H1 (cell line): ENCODE results near the gene LDLRAP1. TPM values are rescaled to one million over a fixed set of nuclear protein-coding genes. Genes with fewer than 3 reads are reported as not detected.
"Not testable (repeated sequence)": the region's sequence is repeated elsewhere in the genome, so short reads cannot be mapped to it uniquely, and the experiment has no call there.

Source experiments
- CTCF ChIA-PET: fragments of 300-600 bp; sonication (Branson Sonifier 250); formaldehyde crosslinking; loops from one replicate; lab custom pipeline; 2021; ENCODE audit not compliant: partially characterized antibody; lab: Charles Lee
- POLR2A ChIA-PET: fragments of 300-600 bp; sonication (Branson Sonifier 250); formaldehyde crosslinking; loops from one replicate; lab custom pipeline; 2021; ENCODE audit warnings: inconsistent platforms; ENCODE audit not compliant: partially characterized antibody; lab: Charles Lee
- DNase-seq, 2 experiments: peaks; one replicate each; pipeline versions ENCODE4 v3.0.0 to v3.0.0-alpha.2; 2010 to 2022; ENCODE audit warnings: low spot score in 2 of 2, low read depth in 1 of 2, mixed read lengths in 1 of 2
- FAIRE-seq: peaks from 2 replicates; lab custom pipeline; 2011; peaks lifted over from hg19 to GRCh38; lab: Jason Lieb, UNC
- H2AFZ ChIP-seq: 2 replicates; pipeline ENCODE4 v1.8.1; 2012; ENCODE audit warnings: low read length, inconsistent platforms
- H2AK5ac ChIP-seq: 2 replicates; pipeline ENCODE4 v1.6.1; 2013; ENCODE audit warnings: low read depth, low read length
- H2BK120ac ChIP-seq: replicated peaks from 2 replicates; pipeline ENCODE3; 2013; ENCODE audit warnings: low read depth, low read length, inconsistent platforms
- H2BK12ac ChIP-seq: 2 replicates; pipeline ENCODE4 v1.6.1; 2013; ENCODE audit warnings: low read depth, low read length
- H2BK15ac ChIP-seq: 2 replicates; pipeline ENCODE4 v1.6.1; 2013; ENCODE audit warnings: low read length
- H2BK20ac ChIP-seq: 2 replicates; pipeline ENCODE4 v1.6.1; 2013; ENCODE audit warnings: low read length
- H2BK5ac ChIP-seq: 2 replicates; pipeline ENCODE4 v1.6.1; 2013; ENCODE audit warnings: low read depth, low read length
- H3K14ac ChIP-seq: 2 replicates; pipeline ENCODE4 v1.6.1; 2013; ENCODE audit warnings: inconsistent platforms; ENCODE audit not compliant: insufficient read length
- H3K18ac ChIP-seq: 2 replicates; pipeline ENCODE4 v1.6.1; 2013; ENCODE audit warnings: low read length; ENCODE audit errors: extremely low read depth
- H3K23ac ChIP-seq: 2 replicates; pipeline ENCODE4 v1.6.1; 2013; ENCODE audit warnings: inconsistent platforms; ENCODE audit not compliant: insufficient read length
- H3K23me2 ChIP-seq: 2 replicates; pipeline ENCODE4 v1.6.1; 2013; ENCODE audit warnings: low read depth, low read length
- H3K27ac ChIP-seq: 2 replicates; pipeline ENCODE4 v1.6.1; 2011; ENCODE audit warnings: low read depth, low read length, inconsistent platforms
- H3K27me3 ChIP-seq, 4 experiments: replicated peaks in 1 of 4; 1 replicate in 1 of 4; 2 replicates in 3 of 4; pipeline versions ENCODE4 v1.6.1 to v1.8.1; 2011 to 2013; ENCODE audit warnings: low read length in 3 of 4, mild to moderate bottlenecking in 3 of 4, inconsistent platforms in 2 of 4, mixed read lengths in 2 of 4, moderate library complexity in 1 of 4; ENCODE audit not compliant: control insufficient read depth in 3 of 4, insufficient read depth in 3 of 4; ENCODE audit errors: extremely low read depth in 1 of 4
- H3K36me3 ChIP-seq, 4 experiments: 2 replicates each; pipeline versions ENCODE4 v1.6.1 to v1.8.1; 2011 to 2013; ENCODE audit warnings: mild to moderate bottlenecking in 4 of 4, low read length in 3 of 4, moderate library complexity in 2 of 4, control low read depth in 1 of 4, inconsistent platforms in 1 of 4; ENCODE audit not compliant: insufficient read depth in 4 of 4, control insufficient read depth in 2 of 4
- H3K4ac ChIP-seq: replicated peaks from 2 replicates; pipeline ENCODE3; 2013; ENCODE audit warnings: low read length, low read depth, mixed read lengths, inconsistent platforms; ENCODE audit not compliant: insufficient read length
- H3K4me1 ChIP-seq, 4 experiments: replicated peaks in 1 of 4; 1 replicate in 1 of 4; 2 replicates in 3 of 4; pipeline versions ENCODE4 v1.6.1 to v1.8.1; 2011 to 2013; ENCODE audit warnings: low read length in 3 of 4, inconsistent platforms in 2 of 4, mixed read lengths in 1 of 4; ENCODE audit not compliant: insufficient read depth in 4 of 4, control insufficient read depth in 3 of 4
- H3K4me2 ChIP-seq, 2 experiments: 2 replicates each; pipeline versions ENCODE4 v1.6.1 to v1.8.1; 2011 to 2013; ENCODE audit warnings: low read depth in 2 of 2, low read length in 2 of 2, control low read depth in 1 of 2, inconsistent platforms in 1 of 2, mild to moderate bottlenecking in 1 of 2; ENCODE audit not compliant: insufficient read depth in 1 of 2
- H3K4me3 ChIP-seq, 4 experiments: fragments of 200-600, 300-600 bp in 1 of 4; sonication (generic), shearing (Covaris generic), sonication (Bioruptor Twin) in 1 of 4; 2 replicates each; pipeline versions ENCODE4 v1.5.1 to v1.8.1; 2011 to 2016; ENCODE audit warnings: low read length in 4 of 4, low read depth in 3 of 4, control low read depth in 2 of 4, inconsistent platforms in 2 of 4, mild to moderate bottlenecking in 2 of 4, mixed read lengths in 1 of 4, moderate library complexity in 1 of 4; ENCODE audit not compliant: insufficient read depth in 2 of 4; ENCODE audit errors: extremely low read depth in 1 of 4
- H3K56ac ChIP-seq: replicated peaks from 2 replicates; pipeline ENCODE3; 2013; ENCODE audit warnings: low read depth, mild to moderate bottlenecking, mixed read lengths, low read length, inconsistent platforms; ENCODE audit not compliant: insufficient read length
- H3K79me1 ChIP-seq: 2 replicates; pipeline ENCODE4 v1.6.1; 2013; ENCODE audit warnings: low read depth, low read length, control low read depth
- H3K79me2 ChIP-seq, 2 experiments: 2 replicates each; pipeline versions ENCODE4 v1.6.1 to v1.8.1; 2012 to 2013; ENCODE audit warnings: low read length in 2 of 2, mild to moderate bottlenecking in 2 of 2, inconsistent platforms in 1 of 2; ENCODE audit not compliant: insufficient read depth in 2 of 2, control insufficient read depth in 1 of 2
- H3K9ac ChIP-seq, 4 experiments: replicated peaks in 1 of 4; 1 replicate in 1 of 4; 2 replicates in 3 of 4; pipeline versions ENCODE4 v1.6.1 to v1.8.1; 2011 to 2013; ENCODE audit warnings: low read depth in 3 of 4, low read length in 3 of 4, control low read depth in 2 of 4, mild to moderate bottlenecking in 2 of 4, moderate library complexity in 2 of 4, inconsistent platforms in 1 of 4; ENCODE audit errors: extremely low read depth in 1 of 4
- H3K9me3 ChIP-seq, 2 experiments: 2 replicates each; pipeline versions ENCODE4 v1.6.1 to v1.8.1; 2012 to 2013; ENCODE audit warnings: mild to moderate bottlenecking in 2 of 2, moderate library complexity in 2 of 2, control low read depth in 1 of 2, inconsistent platforms in 1 of 2, low read depth in 1 of 2, low read length in 1 of 2, mixed read lengths in 1 of 2; ENCODE audit not compliant: insufficient read depth in 2 of 2
- H4K20me1 ChIP-seq, 2 experiments: replicated peaks in 1 of 2; 2 replicates each; pipeline versions ENCODE3 to v1.8.1; 2011 to 2013; ENCODE audit warnings: inconsistent platforms in 2 of 2, low read length in 2 of 2, mild to moderate bottlenecking in 1 of 2; ENCODE audit not compliant: insufficient read depth in 2 of 2, control insufficient read depth in 1 of 2
- H4K5ac ChIP-seq: 2 replicates; pipeline ENCODE4 v1.6.1; 2013; ENCODE audit warnings: low read length, low read depth, mixed read lengths, inconsistent platforms; ENCODE audit not compliant: insufficient read length
- H4K8ac ChIP-seq: 2 replicates; pipeline ENCODE4 v1.8.0; 2013; ENCODE audit warnings: mild to moderate bottlenecking, moderate library complexity, low read length, inconsistent platforms; ENCODE audit not compliant: insufficient read depth; ENCODE audit errors: extremely low read depth
- H4K91ac ChIP-seq: replicated peaks from 2 replicates; pipeline ENCODE3; 2013; ENCODE audit warnings: low read length, mixed read lengths, inconsistent platforms; ENCODE audit not compliant: insufficient read length
- WGBS, 2 experiments: shearing (Covaris generic) in 1 of 2; methylation state at CpG; one replicate each; pipeline versions ENCODE4 v1.1.6 to v1.1.7; 2013 to 2015; ENCODE audit warnings: low lambda C conversion rate in 2 of 2, mixed read lengths in 2 of 2, inconsistent platforms in 1 of 2, low coverage in 1 of 2, missing lambda C conversion rate in 1 of 2; ENCODE audit not compliant: insufficient replicate concordance in 2 of 2, insufficient coverage in 1 of 2, insufficient read length in 1 of 2; ENCODE audit errors: extremely low coverage in 1 of 2, missing lambda C conversion rate in 1 of 2; 5-methylcytosine and 5-hydroxymethylcytosine counted together
- polyA plus RNA-seq, 7 experiments: library from polyadenylated mRNA; depleted of rRNA in 3 of 7; stranded (reverse) in 5 of 7; unstranded in 2 of 7; fragments of >200 nt in 5 of 7; fragments of 200-250 nt in 2 of 7; gene quantifications; 1 replicate in 5 of 7; 2 replicates in 1 of 7; 4 replicates in 1 of 7; pipeline versions ENCODE4 v1.2.1 to v1.2.3, GENCODE V29; 2011 to 2013; ENCODE audit warnings: missing spikeins in 2 of 7, mixed read lengths in 2 of 7
- total RNA-seq: library from RNA; stranded (reverse); fragmentation: NEBNext Ultra II Directional; extraction: Animal tissue kit (Norgen Biotek cat#: 25700); gene quantifications from 2 replicates; pipeline ENCODE4 v1.2.1, GENCODE V29; 2021

The LDLRAP1 gene
- total and polyA plus RNA-seq, 2 of the 8 experiments (the other 6 are each of a cell fraction or from before 2014, with no cell fraction given), result 12.8 to 13.2 TPM

DNA sequence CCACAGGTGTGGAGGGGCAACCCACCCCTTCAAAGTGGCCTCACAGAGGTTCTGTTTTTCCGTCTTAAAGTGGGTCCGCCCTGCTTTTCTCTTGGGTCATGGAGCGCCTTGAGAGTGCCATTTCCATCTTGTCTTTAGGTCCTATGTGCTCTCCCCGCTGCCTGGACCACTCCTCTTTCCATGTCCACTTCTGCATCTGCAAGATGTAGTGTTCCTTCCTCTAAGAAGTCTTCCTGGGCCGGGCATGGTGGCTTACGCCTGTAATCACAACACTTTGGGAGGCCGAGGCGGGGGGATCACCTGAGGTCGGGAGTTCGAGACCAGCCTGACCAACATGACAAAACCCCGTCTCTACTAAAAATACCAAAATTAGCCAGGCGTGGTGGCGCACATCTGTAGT, 45.4 kb downstream of the LDLRAP1 start:
- H3K79me1 ChIP-seq, H3K27ac ChIP-seq, H4K20me1 ChIP-seq, H3K56ac ChIP-seq, H2BK120ac ChIP-seq, H3K23me2 ChIP-seq, DNase-seq, H3K4ac ChIP-seq, H3K79me2 ChIP-seq, H3K4me3 ChIP-seq, FAIRE-seq, H3K9ac ChIP-seq, H2AFZ ChIP-seq, H3K14ac ChIP-seq, H3K9me3 ChIP-seq, H3K27me3 ChIP-seq, H3K36me3 ChIP-seq, H3K23ac ChIP-seq, H4K5ac ChIP-seq: not testable (repeated sequence)
- Histone ChIP-seq H3K18ac (peak overlapping the region; percentile 32), H2BK12ac (peak overlapping the region; percentile 75; the same call in 1 of the 2 replicates), H4K8ac (peak overlapping the region; percentile 22; the same call in 1 of the 2 replicates), H3K4me2 (peak overlapping the region in 1 of 2 experiments; percentile 62; a peak in 2 of 4 replicates), H2BK20ac (peak overlapping the region; percentile 90; the same call in 1 of the 2 replicates), H4K91ac (peak overlapping the region; percentile 45), H2BK5ac (peak overlapping the region; percentile 71; the same call in 1 of the 2 replicates), H3K4me1 (peaks cover 0 to 16% (median 10%) of the 10 kb centered on the region in 4 experiments; a peak in 6 of 7 replicates), H2AK5ac (peak overlapping the region; percentile 96; the same call in 1 of the 2 replicates), H2BK15ac (peak overlapping the region; percentile 81; the same call in 1 of the 2 replicates)
- CTCF ChIA-PET, result interaction anchor here (0.5 to 1.6 kb wide), 5 partner anchors 17 to 970 kb away, joined by 3 to 13 read pairs (median 3); no protein-coding TSS in a partner anchor
- POLR2A ChIA-PET, result interaction anchor here (1.1 kb wide), 1 partner anchor 116 kb away, joined by 3 read pairs; no protein-coding TSS in a partner anchor
- WGBS, 2 experiments, result 93% methylated on average over 13 of the region's 13 CpGs; no CpG with 5 or more reads in 1 of the 2 experiments
